B cell (primary cell): Measurements from ENCODE around the gene CCDC106. TPM values are rescaled to one million over a fixed set of nuclear protein-coding genes. Genes with fewer than 3 reads are reported as not detected.

ENCODE experiments used
- ATAC-seq: fragments of 200-7000 bp; cut with Tn5 transposase; one replicate; pipeline ENCODE4 v1.10.0; 2021; ENCODE audit warnings: low read depth, mild to moderate bottlenecking, moderate number of reproducible peaks, moderate library complexity
- CTCF ChIA-PET: fragments of 350-600 bp; sonication (Branson Sonifier 250); formaldehyde crosslinking; loops from one replicate; lab custom pipeline; 2021; ENCODE audit warnings: antibody characterized with exemption, inconsistent platforms; lab: Charles Lee
- POLR2A ChIA-PET: fragments of 350-600 bp; sonication (Branson Sonifier 250); formaldehyde crosslinking; loops from one replicate; lab custom pipeline; 2021; ENCODE audit warnings: antibody characterized with exemption; lab: Charles Lee
- DNase-seq: peaks from one replicate; pipeline ENCODE4 v3.0.0; 2013
- H2AFZ ChIP-seq: 2 replicates; pipeline ENCODE4 v1.6.1; 2012; ENCODE audit warnings: mild to moderate bottlenecking, low read depth, low read length; ENCODE audit not compliant: insufficient read depth, poor library complexity, severe bottlenecking
- H3K27ac ChIP-seq, 2 donors: 1 replicate in 1 of 2; 2 replicates in 1 of 2; pipeline ENCODE4 v1.5.1; 2012 to 2013; ENCODE audit warnings: low read length in 2 of 2, mild to moderate bottlenecking in 2 of 2, moderate library complexity in 1 of 2
- H3K27me3 ChIP-seq, 4 experiments: fragments of 200-600 bp in 1 of 4; sonication (generic) in 1 of 4; replicated peaks in 1 of 4; 1 replicate in 2 of 4; 2 replicates in 2 of 4; pipeline versions ENCODE4 v1.6.1 to v1.7.0; 2013 to 2016; ENCODE audit warnings: low read length in 3 of 4, mild to moderate bottlenecking in 2 of 4, mixed read lengths in 1 of 4, moderate library complexity in 1 of 4; ENCODE audit not compliant: insufficient read depth in 4 of 4, control insufficient read depth in 3 of 4; ENCODE audit errors: control extremely low read depth in 1 of 4
- H3K36me3 ChIP-seq, 2 experiments: replicated peaks in 1 of 2; 1 replicate in 1 of 2; 2 replicates in 1 of 2; pipeline versions ENCODE4 v1.6.1 to v1.7.1; 2013; ENCODE audit warnings: low read length in 1 of 2; ENCODE audit not compliant: insufficient read depth in 2 of 2, control insufficient read depth in 1 of 2; ENCODE audit errors: control extremely low read depth in 1 of 2, extremely low read depth in 1 of 2
- H3K4me1 ChIP-seq, 2 donors: fragments of 200-600 bp in 1 of 2; sonication (generic) in 1 of 2; 1 replicate in 1 of 2; 2 replicates in 1 of 2; pipeline versions ENCODE4 v1.5.1 to v1.6.1; 2013 to 2017; ENCODE audit warnings: low read length in 2 of 2; ENCODE audit not compliant: control insufficient read depth in 2 of 2, insufficient read depth in 2 of 2
- H3K4me2 ChIP-seq: replicated peaks from 2 replicates; pipeline ENCODE3; 2012; ENCODE audit warnings: mild to moderate bottlenecking, low read depth, low read length; ENCODE audit not compliant: poor library complexity, severe bottlenecking
- H3K4me3 ChIP-seq, 5 experiments: fragments of 200-600 bp in 1 of 5; sonication (generic) in 1 of 5; 1 replicate in 3 of 5; 2 replicates in 2 of 5; pipeline versions ENCODE4 v1.5.1 to v1.7.0; 2011 to 2016; ENCODE audit warnings: low read length in 4 of 5, mild to moderate bottlenecking in 4 of 5, low read depth in 2 of 5, control low read depth in 1 of 5, moderate library complexity in 1 of 5; ENCODE audit not compliant: insufficient read depth in 1 of 5; ENCODE audit errors: control extremely low read depth in 1 of 5, extremely low read depth in 1 of 5
- H3K79me2 ChIP-seq: fragments of 200-600 bp; sonication (generic); one replicate; pipeline ENCODE4 v1.6.0; 2016; ENCODE audit warnings: low read length; ENCODE audit not compliant: control insufficient read depth, insufficient read depth
- H3K9ac ChIP-seq: fragments of 200-600 bp; sonication (generic); 2 replicates; pipeline ENCODE4 v1.6.1; 2017; ENCODE audit warnings: mild to moderate bottlenecking, low read length, moderate library complexity
- H3K9me3 ChIP-seq, 3 donors: one replicate each; pipeline versions ENCODE4 v1.6.1 to v1.7.1; 2013; ENCODE audit warnings: low read length in 2 of 3; ENCODE audit not compliant: control insufficient read depth in 2 of 3, insufficient read depth in 1 of 3; ENCODE audit errors: control extremely low read depth in 1 of 3
- H4K20me1 ChIP-seq: 2 replicates; pipeline ENCODE4 v1.6.0; 2012; ENCODE audit warnings: mild to moderate bottlenecking, low read length; ENCODE audit not compliant: insufficient read depth, control insufficient read depth, poor library complexity, severe bottlenecking
- H3K27ac Mint-ChIP-seq: one replicate; pipeline ENCODE4 v1.8.0; 2021; ENCODE audit warnings: mixed read lengths
- H3K27me3 Mint-ChIP-seq: one replicate; pipeline ENCODE4 v1.8.0; 2021; ENCODE audit warnings: mixed read lengths
- H3K4me1 Mint-ChIP-seq: one replicate; pipeline ENCODE4 v1.8.0; 2021; ENCODE audit warnings: mixed read lengths
- H3K4me3 Mint-ChIP-seq: one replicate; pipeline ENCODE4 v1.8.0; 2021; ENCODE audit warnings: mixed read lengths
- H3K9me3 Mint-ChIP-seq: one replicate; pipeline ENCODE4 v1.8.0; 2022; ENCODE audit warnings: mixed read lengths; ENCODE audit not compliant: insufficient read depth
- EZH2 ChIP-seq: IDR thresholded peaks from 2 replicates; pipeline ENCODE4 v1.6.1; 2012; ENCODE audit warnings: borderline replicate concordance, low read depth, mild to moderate bottlenecking, moderate library complexity, low read length; ENCODE audit not compliant: insufficient read depth, poor library complexity, severe bottlenecking
- WGBS: methylation state at CpG from one replicate; pipeline ENCODE4 v1.1.5; 2013; ENCODE audit warnings: missing lambda C conversion rate; ENCODE audit not compliant: insufficient coverage; 5-methylcytosine and 5-hydroxymethylcytosine counted together
- intact Hi-C: fragments of 100-400 bp; cut with micrococcal nuclease; formaldehyde crosslinking; loops from one replicate; pipeline ENCODE4 v1.10.0; 2022
- polyA plus RNA-seq: library from polyadenylated mRNA; depleted of rRNA; stranded (reverse); fragments of >200 nt; gene quantifications from 2 replicates; pipeline ENCODE4 v1.2.3, GENCODE V29; 2012
- total RNA-seq, 2 donors: library from RNA; stranded (reverse); fragments of 120-200 nt in 1 of 2; gene quantifications; 1 replicate in 1 of 2; 2 replicates in 1 of 2; pipeline versions ENCODE4 v1.2.3 to v1.2.4, GENCODE V29; 2013 to 2022
- TF ChIP-seq, protein P1 (sequence below): fragments of 200-600 bp; IDR thresholded peaks from one replicate; pipeline ENCODE4 v1.8.0; 2022; ENCODE audit warnings: antibody characterized with exemption, mild to moderate bottlenecking

Gene CCDC106
- total and polyA plus RNA-seq, 2 donors (not counting 1 experiment from before 2014, with no cell fraction given): 25.2 to 52.1 TPM

DNA sequence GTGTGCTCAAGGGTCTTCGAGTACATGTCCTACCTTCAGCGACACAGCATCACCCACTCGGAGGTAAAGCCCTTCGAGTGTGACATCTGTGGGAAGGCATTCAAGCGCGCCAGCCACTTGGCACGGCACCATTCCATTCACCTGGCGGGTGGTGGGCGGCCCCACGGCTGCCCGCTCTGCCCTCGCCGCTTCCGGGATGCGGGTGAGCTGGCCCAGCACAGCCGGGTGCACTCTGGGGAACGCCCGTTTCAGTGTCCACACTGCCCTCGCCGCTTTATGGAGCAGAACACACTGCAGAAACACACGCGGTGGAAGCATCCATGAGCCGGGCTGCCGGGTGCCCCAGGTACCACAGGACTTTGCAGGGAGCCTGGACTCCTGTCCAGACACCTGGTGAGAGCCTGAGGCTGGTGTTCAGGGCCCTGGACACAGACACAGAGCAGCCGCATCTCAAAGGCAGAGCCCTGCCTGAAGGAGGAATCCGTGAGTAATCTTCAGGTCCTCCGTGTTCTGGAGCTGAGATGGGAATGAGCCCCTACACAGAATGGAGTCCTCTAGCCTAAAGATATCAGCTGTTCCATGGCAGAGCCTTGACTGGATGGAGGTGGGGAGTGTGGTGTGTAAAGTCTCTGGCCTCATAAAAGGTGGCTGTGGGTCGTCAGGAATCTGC, 3.0 kb upstream of the CCDC106 start:
- intact Hi-C loops: loop anchor here (5.0 kb wide), 3 partner anchors 32 to 238 kb away; partner anchors contain the start of genes EPN1, UBE2S and ZNF865
- peaks cover 42% of the 10 kb centered on the region for H3K79me2 ChIP-seq
- TF ChIP-seq, protein P1, sequence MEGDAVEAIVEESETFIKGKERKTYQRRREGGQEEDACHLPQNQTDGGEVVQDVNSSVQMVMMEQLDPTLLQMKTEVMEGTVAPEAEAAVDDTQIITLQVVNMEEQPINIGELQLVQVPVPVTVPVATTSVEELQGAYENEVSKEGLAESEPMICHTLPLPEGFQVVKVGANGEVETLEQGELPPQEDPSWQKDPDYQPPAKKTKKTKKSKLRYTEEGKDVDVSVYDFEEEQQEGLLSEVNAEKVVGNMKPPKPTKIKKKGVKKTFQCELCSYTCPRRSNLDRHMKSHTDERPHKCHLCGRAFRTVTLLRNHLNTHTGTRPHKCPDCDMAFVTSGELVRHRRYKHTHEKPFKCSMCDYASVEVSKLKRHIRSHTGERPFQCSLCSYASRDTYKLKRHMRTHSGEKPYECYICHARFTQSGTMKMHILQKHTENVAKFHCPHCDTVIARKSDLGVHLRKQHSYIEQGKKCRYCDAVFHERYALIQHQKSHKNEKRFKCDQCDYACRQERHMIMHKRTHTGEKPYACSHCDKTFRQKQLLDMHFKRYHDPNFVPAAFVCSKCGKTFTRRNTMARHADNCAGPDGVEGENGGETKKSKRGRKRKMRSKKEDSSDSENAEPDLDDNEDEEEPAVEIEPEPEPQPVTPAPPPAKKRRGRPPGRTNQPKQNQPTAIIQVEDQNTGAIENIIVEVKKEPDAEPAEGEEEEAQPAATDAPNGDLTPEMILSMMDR: no peak
- no peak for TF ChIP-seq EZH2
- no peak for ATAC-seq
- DNase-seq: no peak
- H3K4me1 ChIP-seq: peaks cover 43 to 72% of the 10 kb centered on the region in 2 donors
- Mint-ChIP-seq H3K4me3 (peak overlapping the region; percentile 88), H3K9me3 (no peaks in the 10 kb centered on the region), H3K27ac (peak overlapping the region; percentile 98), H3K27me3 (no peaks in the 10 kb centered on the region), H3K4me1 (peaks cover 65% of the 10 kb centered on the region)
- POLR2A ChIA-PET: interaction anchor here (0.6 to 1.8 kb wide), 4 partner anchors 9 to 525 kb away, joined by 3 to 12 read pairs (median 4); partner anchors contain the start of gene U2AF2
- H3K36me3 ChIP-seq: peaks cover 0 to 21% of the 10 kb centered on the region in 2 experiments
- H3K4me3 ChIP-seq: no peak overlapping the region
- no peaks in the 10 kb centered on the region for H3K27me3 ChIP-seq
- H3K9ac ChIP-seq: no peak overlapping the region
- H3K4me2 ChIP-seq: peak overlapping the region; percentile 96
- CTCF ChIA-PET: interaction anchor here (0.5 to 7.2 kb wide), 3 partner anchors 8 to 10 kb away, joined by 3 to 131 read pairs (median 5); partner anchors contain the start of gene U2AF2
- H2AFZ ChIP-seq: no peak overlapping the region
- WGBS: 65% methylated on average over 27 of the region's 28 CpGs
- peaks cover 0 to 7% (median 0%) of the 10 kb centered on the region in 3 donors for H3K9me3 ChIP-seq
- peaks cover 21% of the 10 kb centered on the region for H4K20me1 ChIP-seq
- peak overlapping the region; percentile 24 to 79 for H3K27ac ChIP-seq

- Mint-ChIP-seq H3K4me3 (peak overlapping the region; percentile 88), H3K27me3 (no peaks in the 10 kb centered on the region), H3K27ac (peak overlapping the region; percentile 89), H3K9me3 (no peaks in the 10 kb centered on the region), H3K4me1 (peaks cover 66% of the 10 kb centered on the region)
- H4K20me1 ChIP-seq: peaks cover 21% of the 10 kb centered on the region
- intact Hi-C loops: no loop called here
- DNase-seq (no peak), ATAC-seq (no peak)
- ChIA-PET POLR2A (interaction anchor here (0.7 to 1.8 kb wide), 3 partner anchors 9 to 23 kb away, joined by 4 to 12 read pairs (median 4); partner anchors contain the start of gene U2AF2), CTCF (interaction anchor here (0.7 to 7.2 kb wide), 2 partner anchors 10 to 60 kb away, joined by 3 to 131 read pairs; no protein-coding TSS in a partner anchor)
- H3K4me1 ChIP-seq: peaks cover 42 to 67% of the 10 kb centered on the region in 2 donors
- no peak overlapping the region for H2AFZ ChIP-seq
- H3K27ac ChIP-seq: peak overlapping the region in 1 of 2 donors; percentile 24
- H3K27me3 ChIP-seq: no peaks in the 10 kb centered on the region
- H3K9ac ChIP-seq: no peak overlapping the region
- no peak overlapping the region for H3K4me3 ChIP-seq
- H3K79me2 ChIP-seq: peaks cover 42% of the 10 kb centered on the region
- peaks cover 0 to 23% of the 10 kb centered on the region in 2 experiments for H3K36me3 ChIP-seq
- TF ChIP-seq, protein P1: no peak
- no peak for TF ChIP-seq EZH2
- WGBS: 68% methylated on average over 5 of the region's 5 CpGs
- peaks cover 0 to 2% (median 0%) of the 10 kb centered on the region in 3 donors for H3K9me3 ChIP-seq
- H3K4me2 ChIP-seq: peak overlapping the region; percentile 96
Measured at GRCh38 chr19:55645512-55645881, 2.5 kb upstream of the CCDC106 start.
